Left hindlimb (tissue), 1 donor: Measurements from ENCODE around the gene ZNF460.
A peak's percentile ranks its signal among the peaks of the same experiment; 100 is the strongest.
"Not testable (repeated sequence)": the region's sequence is repeated elsewhere in the genome, so short reads cannot be mapped to it uniquely, and the experiment has no call there.

Source experiments
- DNase-seq: peaks from one replicate; pipeline ENCODE4 v3.0.0-alpha.2; 2018

The ZNF460 gene

DNA sequence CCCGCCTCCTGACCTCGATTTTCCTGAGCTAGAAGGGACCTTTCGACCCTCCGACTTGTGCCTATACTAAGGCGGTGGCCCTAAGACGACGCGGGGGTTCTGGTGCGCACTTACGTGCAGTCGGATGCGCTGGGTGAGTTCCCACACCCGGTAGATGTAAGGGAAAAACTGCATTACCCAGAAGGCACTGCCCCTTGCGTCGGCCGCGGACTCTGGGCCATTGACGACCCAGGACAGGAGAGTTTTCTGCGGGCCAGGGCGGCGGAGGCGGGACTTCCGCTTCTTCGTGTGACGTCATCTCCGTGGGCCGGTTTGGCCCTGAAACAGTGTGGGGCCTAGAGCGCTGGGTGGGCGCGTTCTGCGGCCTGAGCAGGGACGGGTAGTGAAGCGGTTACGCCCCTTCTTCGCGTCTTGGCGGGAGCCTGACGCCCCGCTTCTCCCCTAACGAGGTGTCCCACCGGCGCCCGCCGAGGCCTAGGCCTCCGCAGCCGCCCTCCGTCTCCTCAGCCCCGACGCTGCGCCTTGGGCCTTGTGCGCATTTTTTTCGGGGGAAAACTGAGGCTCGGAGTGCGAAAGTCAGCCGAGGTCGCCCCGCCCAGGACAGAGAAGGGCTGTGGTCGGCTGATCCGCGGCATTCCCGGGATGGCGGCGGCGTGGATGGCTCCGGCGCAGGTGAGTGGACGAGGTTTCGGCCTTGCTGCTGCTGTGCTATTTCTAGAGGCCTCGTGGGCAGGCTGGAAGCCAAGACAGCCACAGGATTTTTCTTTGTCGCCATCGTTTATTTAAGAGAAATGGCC lies at the start of gene ZNF460:
ZNF460 (plus strand) TSS at position 321 of the 797 bp plus-strand sequence; CDS start at position 643, 322 bp downstream.
- peak; percentile 99 for DNase-seq

DNA sequence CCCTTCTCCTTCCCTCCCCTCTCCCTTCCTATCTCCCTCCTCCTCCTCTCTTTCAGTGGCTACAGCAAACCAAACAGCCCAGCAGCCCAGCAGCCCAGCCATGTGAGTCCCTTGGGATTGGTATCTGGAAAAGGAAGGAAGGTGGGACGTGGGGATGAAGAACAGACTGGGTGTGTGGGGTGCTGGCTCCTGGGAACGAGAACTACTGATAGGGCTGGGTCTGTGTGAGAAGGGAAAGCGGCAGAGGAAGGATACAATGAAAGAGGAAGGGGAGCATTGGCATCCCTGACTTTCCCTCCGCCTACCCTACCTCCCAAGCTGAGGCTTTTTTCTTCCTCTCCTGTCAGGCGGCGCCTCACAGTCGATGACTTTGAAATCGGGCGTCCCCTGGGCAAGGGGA lies 48.6 kb upstream of the ZNF460 start:
- no peak for DNase-seq

GRCh38 chr19:57233207-57233606 lies 47.1 kb upstream of the ZNF460 start:
- no peak for DNase-seq

GRCh38 chr19:57239982-57240310 lies 40.3 kb upstream of the ZNF460 start:
- no peak for DNase-seq

GRCh38 chr19:57240311-57241090 lies 39.8 kb upstream of the ZNF460 start, which contains the start of gene ZNF805:
Gene ZNF805, plus strand, starts transcription at chr19:57240632. Its CDS starts 260 bp downstream, at chr19:57240892.
- DNase-seq = peak; percentile 96

DNA sequence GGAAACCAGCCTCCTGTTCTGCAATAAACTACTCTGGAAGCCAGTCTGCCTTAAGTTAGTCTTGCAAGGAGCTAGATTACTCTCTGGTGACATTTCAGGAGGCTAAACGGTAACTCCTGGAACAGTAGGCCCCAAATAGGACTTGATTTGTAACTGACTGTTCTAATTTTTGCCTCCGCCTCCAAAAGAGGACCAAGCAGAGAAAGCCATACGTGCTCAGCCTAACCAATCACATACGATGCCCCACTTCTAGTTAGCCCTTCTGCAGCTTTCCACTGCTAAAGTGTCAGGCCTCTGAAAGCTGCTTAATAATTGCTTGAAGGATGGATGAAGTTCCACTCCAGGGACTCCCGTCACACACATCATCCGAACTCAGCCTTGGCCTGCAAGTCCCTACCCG lies 39.1 kb upstream of the ZNF460 start:
- no peak for DNase-seq

- no peak for DNase-seq
Measured at GRCh38 chr19:57242821-57243220, 37.5 kb upstream of the ZNF460 start.

DNA sequence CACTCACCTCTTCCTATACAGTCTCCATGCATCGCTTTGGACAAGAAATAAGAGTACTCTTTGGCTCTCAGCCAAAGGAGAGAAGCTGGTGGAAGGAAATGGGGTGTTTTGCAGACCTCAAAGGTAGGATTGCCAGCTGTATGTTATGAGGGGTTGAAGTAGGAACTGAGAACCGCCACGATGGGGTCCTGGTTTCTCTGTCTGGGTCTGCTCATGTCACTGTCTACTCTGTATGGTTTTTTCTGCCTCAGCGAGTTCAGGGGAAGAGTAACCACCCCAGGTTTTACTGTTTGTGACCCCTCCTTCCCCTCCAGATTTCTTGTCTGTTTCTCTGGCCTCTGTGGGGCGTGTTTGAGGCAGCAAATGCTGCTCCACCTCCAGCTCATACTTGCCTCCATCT lies 35.8 kb upstream of the ZNF460 start:
- DNase-seq = no peak

- no peak for DNase-seq
Measured at GRCh38 chr19:57245066-57245465, 35.2 kb upstream of the ZNF460 start.

DNA sequence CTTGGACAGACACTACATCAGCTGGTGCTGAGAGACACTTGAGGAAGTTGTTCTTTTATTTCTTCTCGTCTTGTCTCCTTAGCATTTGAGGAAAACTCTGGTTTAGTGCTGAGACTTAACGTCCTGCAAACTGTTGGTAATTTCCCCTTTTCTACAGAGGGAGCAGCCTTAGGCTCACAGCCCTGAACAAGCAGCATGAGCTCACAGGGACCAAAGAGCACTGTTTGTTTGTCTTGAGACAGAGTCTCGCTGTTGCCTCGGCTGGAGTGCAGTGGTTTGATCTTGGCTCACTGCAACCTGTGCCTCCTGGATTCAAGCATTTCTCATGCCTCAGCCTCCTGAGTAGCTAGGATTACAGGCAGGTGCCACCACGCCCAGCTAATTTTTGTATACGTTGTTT lies 34.3 kb upstream of the ZNF460 start:
- DNase-seq = no peak

- no peak for DNase-seq
Measured at GRCh38 chr19:57248646-57249045, 31.6 kb upstream of the ZNF460 start.

DNA sequence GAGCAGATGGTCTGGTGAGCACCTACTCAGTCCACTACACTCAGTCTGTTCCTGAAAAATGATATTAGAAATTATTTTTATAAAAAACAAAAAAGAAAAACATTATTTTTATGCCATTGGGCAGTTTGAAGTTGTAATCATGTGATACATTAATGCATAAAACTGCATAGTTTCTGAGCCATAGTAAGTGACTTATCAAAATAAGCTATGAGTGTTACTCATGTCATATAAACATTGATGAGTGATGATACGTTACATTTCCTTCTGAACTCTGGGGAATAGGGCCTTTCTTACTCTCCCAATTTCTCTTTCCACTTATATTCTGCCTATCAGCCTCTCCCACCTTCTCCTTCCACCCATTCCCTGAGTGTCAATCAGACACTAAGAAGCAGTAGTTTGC lies 31.0 kb upstream of the ZNF460 start:
- DNase-seq = no peak

DNA sequence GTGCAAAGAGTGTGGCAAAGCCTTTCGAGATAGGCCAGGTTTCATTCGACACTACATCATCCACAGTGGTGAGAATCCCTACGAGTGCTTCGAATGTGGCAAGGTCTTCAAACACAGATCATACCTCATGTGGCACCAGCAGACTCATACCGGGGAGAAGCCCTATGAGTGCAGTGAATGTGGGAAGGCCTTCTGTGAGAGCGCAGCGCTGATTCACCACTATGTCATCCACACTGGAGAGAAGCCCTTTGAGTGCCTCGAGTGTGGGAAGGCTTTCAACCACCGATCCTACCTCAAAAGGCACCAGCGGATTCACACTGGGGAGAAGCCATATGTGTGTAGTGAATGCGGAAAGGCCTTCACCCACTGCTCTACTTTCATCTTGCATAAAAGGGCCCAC lies 26.5 kb upstream of the ZNF460 start:
- DNase-seq = not testable (repeated sequence)

DNA sequence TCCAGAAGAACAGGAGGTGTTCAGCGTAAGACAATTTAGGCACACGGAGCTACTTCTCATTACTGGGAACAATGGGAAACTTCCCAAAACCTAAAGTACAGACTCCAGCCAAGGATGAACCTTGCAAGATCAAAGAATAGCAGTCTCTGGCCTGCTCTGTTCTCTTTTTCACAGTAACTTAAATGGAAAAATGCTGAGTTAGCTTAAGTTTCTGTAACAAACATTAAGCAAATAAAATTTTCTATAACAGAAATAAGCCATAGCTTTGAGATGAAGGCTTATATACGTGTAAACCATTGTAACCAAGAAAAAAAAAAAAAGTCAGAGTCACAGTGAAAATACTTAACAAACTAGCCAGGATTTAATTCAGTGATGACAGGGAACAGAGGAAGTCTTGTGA lies 18.2 kb upstream of the ZNF460 start:
- no peak for DNase-seq

- DNase-seq = no peak
Measured at GRCh38 chr19:57263244-57263741, 17.0 kb upstream of the ZNF460 start.

GRCh38 chr19:57267291-57267690 lies 13.0 kb upstream of the ZNF460 start:
- DNase-seq = no peak

DNA sequence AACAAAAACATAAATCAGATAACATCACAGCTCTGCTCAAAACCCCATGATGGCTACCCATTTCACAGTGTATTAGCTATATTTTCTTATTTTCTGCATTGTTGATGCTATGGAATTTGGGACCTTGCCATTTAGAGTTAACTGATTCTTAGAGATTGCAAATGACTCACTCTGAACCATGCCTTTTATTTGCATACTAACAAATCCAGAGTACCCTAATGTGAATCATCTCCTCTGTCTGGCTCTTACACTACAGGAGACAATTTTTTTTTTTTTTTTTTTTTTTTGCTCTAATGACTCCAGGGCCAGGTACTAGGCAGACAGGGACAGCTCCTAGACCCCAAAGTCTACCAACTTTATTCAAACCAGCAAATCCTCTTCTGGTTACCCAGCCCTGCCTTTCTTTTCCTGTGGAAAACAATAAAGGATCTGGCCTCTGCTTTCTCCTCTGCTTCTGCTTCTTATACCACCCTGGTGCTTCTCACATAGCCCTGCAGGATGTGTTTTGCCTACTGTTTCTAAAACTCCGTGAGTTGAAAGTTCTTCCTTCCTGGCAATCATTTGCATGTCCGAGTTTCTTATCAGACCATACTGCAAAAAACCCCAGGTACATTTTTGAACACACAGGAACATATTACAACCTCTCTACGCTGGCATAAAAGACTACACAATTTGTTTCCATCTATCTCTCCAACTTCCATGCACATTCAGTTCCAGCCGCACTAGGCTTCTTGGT lies 10.6 kb upstream of the ZNF460 start:
- no peak for DNase-seq

GRCh38 chr19:57271280-57271679 lies 9.0 kb upstream of the ZNF460 start:
- DNase-seq = no peak

GRCh38 chr19:57273014-57273413 lies 7.3 kb upstream of the ZNF460 start:
- DNase-seq = no peak

GRCh38 chr19:57276430-57276829 lies 3.9 kb upstream of the ZNF460 start:
- DNase-seq = no peak

DNA sequence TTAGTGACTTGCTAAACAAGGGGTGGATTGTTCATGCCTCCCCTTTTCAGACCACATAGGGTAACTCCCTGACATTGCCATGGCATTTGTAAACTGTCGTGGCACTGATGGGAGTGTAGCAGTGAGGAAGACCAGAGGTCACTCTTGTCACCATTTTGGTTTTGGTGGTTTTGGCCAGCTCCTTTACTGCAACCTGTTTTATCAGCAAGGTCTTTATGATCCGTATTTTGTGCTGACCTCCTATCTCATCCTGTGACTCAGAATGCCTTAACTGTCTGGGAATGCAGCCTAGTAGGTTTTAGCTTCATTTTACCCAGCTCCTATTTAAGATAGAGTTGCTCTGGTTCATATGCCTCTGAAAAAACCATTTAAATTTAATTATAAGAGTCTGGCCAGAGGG lies 1.8 kb upstream of the ZNF460 start:
- not testable (repeated sequence) for DNase-seq

DNA sequence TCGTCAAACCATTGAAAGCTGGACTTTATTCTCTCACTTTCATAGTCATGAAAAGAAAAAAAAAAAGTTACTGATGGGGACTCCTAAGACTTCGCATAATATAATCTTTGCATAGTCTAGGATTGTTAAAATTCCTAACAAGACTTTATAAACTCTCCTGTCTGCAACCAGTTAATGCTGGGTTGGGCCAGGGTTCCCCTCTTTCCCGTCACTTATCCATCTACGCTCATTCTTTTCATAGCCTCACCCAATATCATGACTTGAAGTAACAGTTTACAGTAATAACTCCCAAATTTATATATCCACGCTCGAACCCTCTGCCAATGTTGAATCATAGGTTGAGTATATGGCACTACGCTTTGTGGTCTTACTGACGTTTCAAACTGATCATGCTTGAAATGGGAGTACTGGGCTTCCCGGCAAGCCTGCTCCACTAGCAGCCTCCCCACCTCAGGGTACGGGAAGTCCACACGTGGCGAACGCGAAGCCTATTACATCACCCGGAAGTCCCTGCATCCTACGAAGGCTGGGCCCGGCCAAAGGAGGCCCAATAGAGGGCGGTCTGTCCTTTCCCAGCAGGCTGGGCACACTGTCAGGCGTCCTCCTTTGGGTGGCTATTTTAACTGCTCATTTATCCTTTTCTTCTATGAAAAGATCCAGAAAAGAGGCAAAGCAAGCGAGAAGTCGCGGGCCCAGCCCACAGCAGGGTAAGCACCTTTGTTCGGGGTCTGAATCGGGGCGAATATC lies 694 bp upstream of the ZNF460 start:
- DNase-seq = peak; percentile 96

DNA sequence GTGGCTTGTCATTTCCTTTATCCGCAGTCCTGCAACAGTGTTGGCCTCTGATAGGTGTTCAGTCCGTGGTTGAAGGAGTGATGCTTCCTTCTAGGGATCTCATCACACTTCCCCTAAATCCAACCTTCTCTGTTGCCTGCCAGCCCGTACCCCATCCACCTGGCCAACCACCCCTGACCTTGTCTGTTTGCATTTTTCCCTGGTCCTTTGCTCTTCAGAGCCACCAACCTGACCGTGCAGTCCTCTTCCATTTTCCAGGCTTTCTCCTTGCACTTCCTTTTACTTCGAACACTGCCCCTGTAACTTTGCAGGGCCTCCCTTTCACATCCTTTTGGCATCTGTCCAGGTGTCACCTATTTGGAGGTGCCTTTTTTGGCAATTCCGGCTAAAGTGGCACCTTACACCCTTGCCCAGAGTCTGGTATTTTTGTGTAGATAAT lies 696 bp downstream of the ZNF460 start:
- no peak for DNase-seq
